H54 (cell line): ENCODE measurements around the gene FMNL2.

Experiments used
- DNase-seq: peaks from one replicate; pipeline ENCODE4 v3.0.0; 2011; ENCODE audit warnings: low spot score, mixed read lengths; ENCODE audit not compliant: insufficient read length
- FAIRE-seq: peaks from 3 replicates; lab custom pipeline; 2011; peaks lifted over from hg19 to GRCh38; lab: Jason Lieb, UNC
- POLR2A ChIP-seq: IDR thresholded peaks from 2 replicates; pipeline ENCODE4 v1.6.1; 2011; ENCODE audit warnings: low read depth, mild to moderate bottlenecking, low read length

The FMNL2 gene

DNA sequence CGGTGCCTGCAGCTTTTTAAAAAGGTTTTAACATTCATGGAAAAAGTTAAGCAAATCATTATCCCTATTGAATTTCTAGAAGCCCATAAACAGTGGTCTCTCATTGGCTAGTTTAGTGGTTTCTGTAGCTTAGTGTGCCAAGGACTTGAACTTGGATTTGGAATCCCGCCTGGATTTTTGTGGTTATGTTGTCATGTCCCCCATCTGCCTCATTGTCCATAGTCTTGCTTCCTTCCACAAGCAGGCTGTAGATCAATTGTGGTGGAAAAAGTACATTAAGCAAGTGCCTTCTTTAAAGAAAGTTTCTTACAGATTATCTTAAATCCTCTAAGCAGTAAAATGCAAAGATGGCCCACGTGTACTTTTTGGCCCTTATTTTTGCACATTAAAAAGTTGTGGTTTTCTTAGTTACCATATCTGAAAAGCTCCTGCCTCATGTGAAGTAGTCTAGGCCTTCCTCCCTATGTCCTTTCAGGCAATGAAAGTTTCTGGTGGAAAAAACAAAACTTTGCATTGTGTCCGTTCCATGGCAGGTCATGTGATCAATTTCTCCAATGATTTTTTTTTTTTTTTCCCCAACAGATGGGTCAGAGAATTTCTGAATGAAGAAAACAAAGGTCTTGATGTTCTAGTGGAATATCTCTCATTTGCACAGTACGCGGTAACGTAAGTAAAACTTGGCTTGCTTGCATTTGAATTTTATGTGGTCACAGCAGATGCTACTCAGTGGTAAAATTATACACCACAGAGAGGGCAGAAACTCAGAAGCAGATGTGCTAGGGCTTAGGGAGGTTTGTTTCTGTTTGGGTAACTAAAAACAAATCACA lies 223.4 kb downstream of the FMNL2 start:
- TF ChIP-seq POLR2A: no peak
- no peak for DNase-seq
- peak; percentile 98 for FAIRE-seq

DNA sequence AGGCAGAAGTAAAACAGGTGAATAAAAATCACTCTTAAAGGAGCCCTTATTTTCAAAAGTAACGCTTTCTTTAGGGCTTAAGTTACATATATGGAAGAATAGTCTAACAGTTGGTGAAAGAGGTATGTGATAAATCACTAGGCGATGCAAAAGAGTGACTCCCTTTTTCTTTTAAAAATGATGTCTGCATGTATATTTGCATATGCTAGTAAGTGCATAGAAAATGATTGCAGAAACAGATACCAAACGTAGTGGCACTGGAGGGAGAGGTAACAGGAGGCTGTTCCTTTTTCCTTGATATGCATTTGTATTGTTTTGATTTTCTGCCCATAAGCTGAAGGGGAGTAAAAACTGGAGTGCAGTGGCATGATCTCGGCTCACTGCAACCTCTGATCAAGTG lies 224.0 kb downstream of the FMNL2 start:
- FAIRE-seq: no peak
- DNase-seq: no peak
- no peak for TF ChIP-seq POLR2A

DNA sequence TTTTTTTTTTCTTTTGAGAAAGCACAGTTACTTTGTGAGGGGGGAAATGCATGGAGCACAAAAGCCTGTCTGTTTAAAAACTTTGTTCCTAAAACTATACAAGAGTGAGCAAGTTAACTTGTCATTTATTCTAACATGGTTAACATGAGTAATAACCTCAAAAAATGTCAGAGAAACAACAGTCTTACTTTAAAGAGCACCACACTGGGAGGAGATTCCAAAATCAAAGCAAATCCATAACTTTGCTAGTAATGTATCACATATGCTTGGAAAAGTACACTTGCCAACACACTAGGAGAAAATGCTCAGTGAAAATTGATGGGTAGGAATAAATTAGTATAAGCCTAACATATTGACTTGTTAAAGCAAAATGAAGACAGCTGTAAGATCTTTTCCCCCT lies 225.2 kb downstream of the FMNL2 start:
- DNase-seq (no peak), FAIRE-seq (no peak)
- TF ChIP-seq POLR2A: no peak

DNA sequence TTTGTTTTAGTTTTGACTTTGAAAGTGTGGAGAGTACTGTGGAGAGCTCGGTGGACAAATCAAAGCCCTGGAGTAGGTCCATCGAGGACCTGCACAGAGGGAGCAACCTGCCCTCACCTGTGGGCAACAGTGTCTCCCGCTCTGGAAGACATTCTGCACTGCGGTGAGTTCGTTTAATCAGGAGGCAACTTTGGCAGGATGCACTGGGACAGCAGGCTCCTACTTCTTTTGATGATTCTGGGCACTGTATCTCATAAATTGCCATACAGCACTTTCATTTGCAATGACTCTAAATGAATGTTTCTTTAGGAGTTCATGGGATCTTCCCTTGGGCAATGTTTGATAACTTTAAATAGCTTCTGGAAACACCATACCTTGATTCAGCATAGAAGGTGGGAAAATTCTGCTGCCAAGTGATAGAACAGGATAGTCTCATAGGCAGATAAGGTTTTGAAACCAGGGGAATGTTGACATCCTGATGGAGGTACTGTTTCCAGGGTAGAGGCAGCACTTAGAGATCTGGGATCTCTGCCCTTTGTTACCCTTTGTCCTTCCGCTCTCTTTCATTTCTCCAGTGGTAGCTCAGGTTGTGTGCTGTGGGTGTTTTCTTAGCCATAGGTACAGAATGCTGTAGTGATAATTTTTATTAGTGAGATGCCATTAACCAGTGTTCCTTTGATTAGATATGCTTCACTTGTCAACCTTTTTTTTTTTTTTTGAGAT lies 226.1 kb downstream of the FMNL2 start:
- FAIRE-seq: no peak
- TF ChIP-seq POLR2A: no peak
- DNase-seq: no peak

DNA sequence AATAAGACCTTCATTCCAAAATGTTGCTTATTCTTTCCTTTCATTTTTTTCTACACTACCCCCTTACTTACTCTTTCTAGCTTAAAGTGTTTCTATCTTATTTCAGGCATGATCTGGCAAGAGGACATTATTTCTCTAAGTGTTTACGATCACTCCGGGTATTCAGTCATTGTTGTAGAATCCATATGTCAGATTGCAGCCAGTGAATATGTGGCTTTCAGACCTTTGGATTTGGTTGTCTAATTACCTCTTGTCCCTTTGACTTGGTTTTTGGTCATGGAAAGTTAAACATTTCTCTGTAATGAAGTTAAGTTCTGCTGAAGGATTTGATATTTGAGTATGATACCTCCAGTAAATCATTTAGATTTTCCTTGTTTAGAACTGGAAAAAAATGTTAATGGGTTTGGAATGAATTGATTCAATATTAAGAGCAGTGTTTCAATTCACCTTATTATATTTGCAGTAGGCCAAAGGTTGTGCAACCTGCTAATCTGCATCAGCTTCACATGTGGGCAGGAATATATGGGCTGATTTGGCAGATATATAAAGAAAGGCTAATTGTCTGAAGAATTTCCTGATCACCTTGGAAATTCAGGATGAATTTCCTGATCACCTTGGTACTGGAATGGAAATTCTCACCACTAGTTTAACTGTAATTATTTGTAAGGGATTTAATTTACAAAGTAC lies 227.4 kb downstream of the FMNL2 start:
- DNase-seq: no peak
- no peak for TF ChIP-seq POLR2A
- FAIRE-seq: no peak

DNA sequence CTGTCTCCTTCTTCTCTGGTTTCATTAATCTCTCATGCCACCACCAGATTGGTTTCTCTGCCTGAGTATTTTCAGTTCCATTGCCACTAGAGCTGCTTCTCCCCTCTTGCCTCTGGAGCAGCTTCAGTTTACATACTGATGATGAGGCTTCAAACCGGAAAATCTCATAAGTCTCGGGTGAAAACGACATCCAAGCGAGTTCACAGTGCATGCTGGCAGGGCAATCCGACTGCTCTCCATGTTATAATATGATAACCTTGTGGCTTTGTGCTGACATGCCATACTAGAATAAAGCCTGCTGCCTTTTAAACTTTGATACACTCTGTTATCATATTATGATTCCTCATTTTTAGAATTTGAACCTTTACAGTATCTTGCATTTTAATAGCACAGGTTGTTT lies 228.8 kb downstream of the FMNL2 start:
- TF ChIP-seq POLR2A: no peak
- FAIRE-seq (no peak), DNase-seq (no peak)

DNA sequence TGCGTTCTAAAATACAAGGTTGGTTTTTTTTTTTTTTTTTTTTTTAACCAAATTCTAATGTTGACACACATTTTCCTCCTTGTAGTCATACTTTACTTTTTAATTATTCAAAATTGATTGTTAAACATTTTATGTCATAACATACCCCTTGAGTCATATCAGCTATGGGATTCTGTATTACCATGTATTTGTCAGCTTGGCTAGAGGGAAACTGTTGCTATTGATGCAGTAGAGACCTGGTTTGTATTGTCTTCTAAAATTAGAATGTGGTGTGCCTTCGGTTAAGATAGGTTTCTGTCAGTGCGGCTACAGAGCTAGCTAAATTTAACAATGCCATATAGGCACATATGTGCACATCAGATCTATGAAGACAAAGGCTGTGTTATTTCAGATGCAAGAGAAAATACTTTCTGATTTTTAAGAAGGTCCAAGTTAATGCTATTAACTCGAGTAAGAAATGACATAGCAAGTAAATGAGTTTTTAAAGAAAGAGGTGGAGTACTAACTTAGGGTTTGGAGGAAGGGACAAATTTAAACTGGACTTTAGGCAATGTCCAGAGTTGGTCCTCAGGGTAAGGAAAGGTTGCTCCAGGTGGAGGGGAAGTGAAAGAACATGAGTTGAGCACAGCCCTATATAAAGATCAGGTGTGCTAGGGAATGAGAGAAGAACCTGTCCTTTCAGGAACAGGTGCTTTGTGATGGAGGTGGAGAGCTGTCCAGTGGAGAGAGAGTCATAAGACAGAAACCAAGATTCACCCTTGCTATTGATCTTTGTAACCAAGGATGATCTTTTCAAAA lies 230.0 kb downstream of the FMNL2 start:
- no peak for TF ChIP-seq POLR2A
- DNase-seq (no peak), FAIRE-seq (no peak)

DNA sequence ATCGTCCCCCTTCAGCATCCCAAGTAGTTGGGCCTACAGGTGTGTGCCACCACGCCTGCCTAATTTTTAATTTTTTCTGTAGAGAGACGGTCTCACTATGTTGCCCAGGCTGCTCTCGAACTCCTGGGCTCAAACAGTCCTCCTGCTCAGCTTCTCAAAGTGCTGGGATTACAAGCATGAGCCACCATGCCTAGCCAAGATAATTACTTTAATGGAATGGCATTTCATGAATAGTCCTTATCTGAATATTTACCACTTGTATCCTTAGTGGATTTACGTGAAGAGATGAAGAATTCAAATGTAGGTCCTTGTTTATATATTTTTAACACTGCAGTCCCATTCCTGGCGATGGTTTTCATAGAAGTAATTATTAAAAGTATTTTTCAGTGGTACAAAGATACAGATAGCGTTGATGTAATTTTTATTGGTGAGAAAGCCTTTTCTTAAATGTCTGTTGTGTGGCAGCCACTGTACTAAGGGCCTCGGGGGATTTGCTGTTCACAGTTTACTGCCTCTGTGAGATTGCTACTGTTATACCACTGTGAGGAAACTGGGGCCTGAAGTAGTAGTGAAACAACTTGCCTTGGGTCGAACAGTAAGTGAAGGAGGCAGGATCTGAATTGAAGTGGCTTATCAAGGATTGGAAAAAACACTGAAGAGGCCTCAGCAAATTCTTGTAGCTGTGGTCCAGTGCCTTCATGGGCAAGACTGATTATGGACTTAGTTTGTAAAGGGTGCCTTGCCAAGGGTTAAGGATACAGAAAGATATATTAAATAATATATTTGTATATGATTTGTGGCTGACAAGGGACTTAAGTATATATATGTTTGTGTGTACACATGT lies 231.1 kb downstream of the FMNL2 start:
- FAIRE-seq: no peak
- DNase-seq: no peak
- TF ChIP-seq POLR2A: no peak

DNA sequence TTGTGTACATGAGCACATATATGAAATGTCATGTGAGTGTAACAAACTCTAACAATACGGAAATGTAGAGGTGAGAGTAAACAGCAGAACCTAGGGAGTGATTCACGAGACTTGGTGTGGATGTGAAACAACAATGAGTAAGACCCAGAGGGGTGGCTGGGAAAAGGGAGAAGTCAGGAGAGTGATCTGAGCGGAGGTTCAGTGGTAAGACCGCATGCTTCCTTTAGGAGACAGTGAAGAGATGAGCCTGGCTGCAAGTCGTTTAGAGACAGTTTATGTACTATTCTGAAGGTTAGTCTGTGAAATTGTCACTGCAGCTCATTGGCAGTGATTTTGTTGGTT lies 231.7 kb downstream of the FMNL2 start:
- no peak for TF ChIP-seq POLR2A
- DNase-seq: no peak
- peak; percentile 61 for FAIRE-seq

DNA sequence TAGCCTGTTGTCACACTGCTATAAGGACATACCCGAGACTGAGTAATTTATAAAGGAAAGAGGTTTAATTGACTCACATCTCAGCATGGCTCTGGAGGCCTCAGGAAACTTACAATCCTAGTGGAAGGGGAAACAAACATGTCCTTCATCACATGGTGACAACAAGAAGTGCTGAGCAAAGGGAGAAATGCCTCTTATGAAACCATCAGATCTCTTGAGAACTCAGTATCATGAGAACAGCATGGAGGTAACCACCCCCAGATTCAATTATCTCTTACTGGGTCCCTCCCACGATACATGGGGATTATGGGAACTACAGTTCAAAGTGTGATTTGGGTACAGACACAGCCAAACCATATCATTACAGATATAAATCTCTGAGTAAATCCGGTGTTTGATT lies 233.6 kb downstream of the FMNL2 start:
- FAIRE-seq (no peak), DNase-seq (no peak)
- TF ChIP-seq POLR2A: no peak

DNA sequence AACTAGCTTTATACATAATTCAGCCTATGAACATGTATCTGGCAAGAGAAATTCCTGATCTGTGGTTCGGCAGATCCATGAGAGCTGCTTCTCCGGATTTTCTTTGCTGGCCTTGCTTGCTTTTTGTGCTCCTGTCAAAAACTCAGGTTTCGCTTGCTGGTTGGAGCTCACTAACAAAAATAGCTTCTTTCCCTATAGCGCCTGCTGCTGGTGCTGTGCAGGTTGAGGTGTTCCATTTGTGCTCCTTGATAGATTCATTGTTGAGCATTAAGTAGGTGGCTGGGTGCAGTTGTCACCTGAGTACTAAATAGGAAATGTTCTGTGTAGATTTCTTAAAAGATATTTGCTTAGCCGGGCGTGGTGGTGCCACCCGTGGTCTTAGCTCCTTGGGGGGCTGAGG lies 234.2 kb downstream of the FMNL2 start:
- TF ChIP-seq POLR2A: no peak

DNA sequence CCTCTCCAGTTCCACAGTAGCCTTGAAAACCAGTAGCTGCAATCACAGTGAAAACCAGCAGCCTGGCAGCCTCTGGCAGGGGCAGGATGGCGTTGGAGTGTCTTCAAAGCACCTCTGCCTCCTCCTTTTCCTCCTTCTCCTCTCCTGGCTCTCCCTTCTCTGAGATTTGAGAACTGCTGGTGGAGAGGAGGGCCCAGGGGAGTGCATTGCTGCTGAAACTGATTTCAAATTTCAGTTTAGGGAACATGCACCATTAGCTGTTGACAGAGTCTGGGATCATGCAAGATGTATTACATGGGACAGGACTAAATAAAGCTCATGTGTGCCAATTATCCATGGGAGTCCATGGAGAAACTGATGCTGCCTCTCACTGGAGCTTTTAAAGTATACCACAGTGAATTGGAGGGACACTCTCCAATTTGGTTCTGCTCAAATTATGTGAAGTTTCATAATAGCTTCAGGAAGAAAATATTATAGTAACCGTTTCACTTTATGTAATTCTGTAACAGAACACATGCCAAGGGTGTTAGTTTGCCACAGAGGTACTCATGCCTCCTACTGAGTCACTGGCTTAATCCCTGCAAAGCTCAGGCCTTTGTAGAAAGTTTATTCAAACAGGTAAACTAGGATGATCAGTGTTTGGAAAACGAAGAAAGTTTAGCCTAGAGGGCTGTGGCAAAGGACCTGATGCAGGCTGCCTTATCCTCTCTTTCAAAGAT lies 236.2 kb downstream of the FMNL2 start:
- peak; percentile 91 for FAIRE-seq
- no peak for TF ChIP-seq POLR2A
- peak; percentile 17 for DNase-seq

More for the DNA sequence above, 234.2 kb downstream of the FMNL2 start:
- FAIRE-seq (peak; percentile 30), DNase-seq (no peak)
